ENCODE results near the gene KRTAP10-11. TPM values are rescaled to one million over a fixed set of nuclear protein-coding genes. Genes with fewer than 3 reads are reported as not detected.
"Not testable (repeated sequence)": the region's sequence is repeated elsewhere in the genome, so short reads cannot be mapped to it uniquely, and the experiment has no call there.

Gene KRTAP10-11
- total RNA-seq, 1 donor from 2014 or later = not detected

DNA sequence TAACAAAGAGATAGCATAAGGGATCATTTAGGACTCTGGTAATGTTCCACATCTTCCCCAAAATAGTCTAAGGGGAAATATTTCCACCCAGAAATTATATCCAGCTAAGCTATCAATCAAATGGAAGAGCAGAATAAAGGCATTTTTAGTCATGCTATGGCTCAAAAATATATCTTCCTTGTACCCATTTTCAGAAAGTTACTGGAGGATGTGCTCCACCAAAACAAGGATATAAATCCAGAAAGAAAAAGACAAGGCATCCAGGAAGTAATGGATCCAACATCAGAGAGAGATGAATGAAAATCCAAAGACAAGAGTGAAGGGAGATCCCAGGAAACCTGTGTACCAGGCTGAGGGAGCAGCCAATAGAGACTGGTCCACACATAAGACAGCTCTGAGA, 37.0 kb upstream of the KRTAP10-11 start:
- H3K4me1 Mint-ChIP-seq (ENCODE audit: low read depth, unreplicated experiment) = no peaks in the 10 kb centered on the region
- H3K36me3 Mint-ChIP-seq (ENCODE audit: unreplicated experiment) = peaks cover 37% of the 10 kb centered on the region
- no peak for DNase-seq
- TF ChIP-seq, protein P1, sequence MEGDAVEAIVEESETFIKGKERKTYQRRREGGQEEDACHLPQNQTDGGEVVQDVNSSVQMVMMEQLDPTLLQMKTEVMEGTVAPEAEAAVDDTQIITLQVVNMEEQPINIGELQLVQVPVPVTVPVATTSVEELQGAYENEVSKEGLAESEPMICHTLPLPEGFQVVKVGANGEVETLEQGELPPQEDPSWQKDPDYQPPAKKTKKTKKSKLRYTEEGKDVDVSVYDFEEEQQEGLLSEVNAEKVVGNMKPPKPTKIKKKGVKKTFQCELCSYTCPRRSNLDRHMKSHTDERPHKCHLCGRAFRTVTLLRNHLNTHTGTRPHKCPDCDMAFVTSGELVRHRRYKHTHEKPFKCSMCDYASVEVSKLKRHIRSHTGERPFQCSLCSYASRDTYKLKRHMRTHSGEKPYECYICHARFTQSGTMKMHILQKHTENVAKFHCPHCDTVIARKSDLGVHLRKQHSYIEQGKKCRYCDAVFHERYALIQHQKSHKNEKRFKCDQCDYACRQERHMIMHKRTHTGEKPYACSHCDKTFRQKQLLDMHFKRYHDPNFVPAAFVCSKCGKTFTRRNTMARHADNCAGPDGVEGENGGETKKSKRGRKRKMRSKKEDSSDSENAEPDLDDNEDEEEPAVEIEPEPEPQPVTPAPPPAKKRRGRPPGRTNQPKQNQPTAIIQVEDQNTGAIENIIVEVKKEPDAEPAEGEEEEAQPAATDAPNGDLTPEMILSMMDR (IDR thresholded peaks at IDR 0.05; ENCODE audit: partially characterized antibody, unreplicated experiment) = no peak
- no peak overlapping the region for H3K4me3 Mint-ChIP-seq (ENCODE audit: unreplicated experiment)
- H3K27me3 Mint-ChIP-seq (ENCODE audit: unreplicated experiment) = no peaks in the 10 kb centered on the region
- peaks cover 12% of the 10 kb centered on the region for H3K9me3 Mint-ChIP-seq (ENCODE audit: unreplicated experiment)
- no peak overlapping the region for H3K27ac Mint-ChIP-seq (ENCODE audit: unreplicated experiment)

DNA sequence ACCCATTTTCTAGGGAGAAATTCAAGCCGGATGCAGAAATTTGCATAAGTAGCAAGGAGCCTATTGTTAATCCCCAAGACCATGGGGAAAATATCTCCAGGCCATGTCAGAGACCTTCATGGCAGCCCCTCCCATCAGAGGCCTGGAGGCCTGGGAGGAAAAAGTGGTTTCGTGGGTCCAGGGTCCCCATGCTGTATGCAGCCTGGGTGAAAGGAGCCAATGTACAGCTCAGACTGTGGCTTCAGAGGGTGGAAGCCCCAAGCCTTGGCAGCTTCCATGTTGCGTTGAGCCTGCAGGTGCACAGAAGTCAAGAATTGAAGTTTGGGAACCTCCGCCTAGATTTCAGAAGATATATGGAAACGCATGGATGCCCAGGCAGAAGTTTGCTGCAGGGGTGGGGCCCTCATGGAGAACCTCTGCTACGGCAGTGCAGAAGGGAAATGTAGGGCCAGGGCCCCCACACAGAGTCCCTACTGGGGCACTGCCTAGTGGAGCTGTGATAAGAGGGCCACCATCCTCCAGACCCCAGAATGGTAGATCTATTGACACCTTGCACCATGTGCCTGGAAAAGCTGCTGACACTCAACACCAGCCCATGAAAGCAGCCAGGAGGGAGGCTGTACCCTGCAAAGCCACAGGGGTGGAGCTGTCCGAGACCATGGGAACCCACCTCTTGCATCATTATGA, 35.9 kb upstream of the KRTAP10-11 start:
- not testable (repeated sequence) for DNase-seq; H3K4me3 Mint-ChIP-seq (ENCODE audit: unreplicated experiment); H3K27ac Mint-ChIP-seq (ENCODE audit: unreplicated experiment); H3K27me3 Mint-ChIP-seq (ENCODE audit: unreplicated experiment); H3K4me1 Mint-ChIP-seq (ENCODE audit: low read depth, unreplicated experiment)
- Mint-ChIP-seq H3K9me3 (ENCODE audit: unreplicated experiment) (peaks cover 12% of the 10 kb centered on the region), H3K36me3 (ENCODE audit: unreplicated experiment) (peaks cover 37% of the 10 kb centered on the region)

DNA sequence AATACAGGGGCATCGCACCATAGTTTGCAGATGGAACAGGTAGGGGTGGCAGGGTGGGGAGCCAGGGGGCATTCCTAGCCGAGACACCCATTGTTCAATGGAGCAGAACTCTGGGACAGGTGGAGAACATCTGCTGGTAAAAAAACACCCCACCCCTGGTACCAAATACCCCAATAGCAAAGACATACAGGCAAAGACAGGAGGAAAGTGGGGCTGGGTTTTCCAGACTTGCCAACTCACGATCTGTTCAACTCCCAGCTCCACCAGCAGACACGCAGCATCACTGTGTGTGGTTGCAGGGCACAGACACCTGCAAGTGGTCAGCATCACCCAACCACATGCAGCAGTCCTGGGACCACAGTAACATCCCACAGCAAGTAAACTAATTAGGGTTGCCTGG, 34.7 kb upstream of the KRTAP10-11 start:
- Mint-ChIP-seq H3K27ac (ENCODE audit: unreplicated experiment) (no peak overlapping the region), H3K36me3 (ENCODE audit: unreplicated experiment) (peaks cover 37% of the 10 kb centered on the region), H3K4me1 (ENCODE audit: low read depth, unreplicated experiment) (peaks cover 8% of the 10 kb centered on the region), H3K27me3 (ENCODE audit: unreplicated experiment) (peaks cover 5% of the 10 kb centered on the region), H3K9me3 (ENCODE audit: unreplicated experiment) (peaks cover 12% of the 10 kb centered on the region), H3K4me3 (ENCODE audit: unreplicated experiment) (no peak overlapping the region)
- TF ChIP-seq, protein P1 (IDR thresholded peaks at IDR 0.05; ENCODE audit: partially characterized antibody, unreplicated experiment) = no peak
- no peak for DNase-seq

DNA sequence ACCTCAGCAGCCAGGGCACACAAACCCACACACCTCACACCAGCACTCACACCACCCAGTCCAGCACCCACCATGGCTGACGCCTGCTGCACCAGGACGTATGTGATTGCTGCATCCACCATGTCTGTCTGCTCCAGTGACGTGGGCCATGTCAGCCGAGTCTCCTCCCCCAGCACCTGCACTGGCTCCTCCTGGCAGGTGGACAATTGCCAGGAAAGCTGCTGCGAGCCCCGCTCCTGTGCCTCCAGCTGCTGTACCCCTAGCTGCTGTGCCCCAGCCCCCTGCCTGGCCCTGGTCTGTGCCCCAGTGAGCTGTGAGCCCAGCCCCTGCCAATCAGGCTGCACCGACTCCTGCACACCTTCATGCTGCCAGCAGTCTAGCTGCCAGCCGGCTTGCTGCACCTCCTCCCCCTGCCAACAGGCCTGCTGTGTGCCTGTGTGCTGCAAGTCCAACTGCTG, 34.2 kb upstream of the KRTAP10-11 start, which contains the start of gene KRTAP10-8:
KRTAP10-8 (plus strand) TSS at position 51 of the 458 bp plus-strand sequence; CDS start at position 73, 22 bp downstream.
- no peak within 1 kb of the TSS for H3K27ac Mint-ChIP-seq (ENCODE audit: unreplicated experiment)
- H3K4me3 Mint-ChIP-seq (ENCODE audit: unreplicated experiment) = no peak within 1 kb of the TSS
- H3K4me1 Mint-ChIP-seq (ENCODE audit: low read depth, unreplicated experiment) = peaks cover 10% of the 10 kb centered on the region
- peaks cover 7% of the 10 kb centered on the region for H3K27me3 Mint-ChIP-seq (ENCODE audit: unreplicated experiment)
- no peak for DNase-seq
- TF ChIP-seq, protein P1 (IDR thresholded peaks at IDR 0.05; ENCODE audit: partially characterized antibody, unreplicated experiment) = no peak
- H3K9me3 Mint-ChIP-seq (ENCODE audit: unreplicated experiment) = peaks cover 12% of the 10 kb centered on the region
- H3K36me3 Mint-ChIP-seq (ENCODE audit: unreplicated experiment) = peaks cover 37% of the 10 kb centered on the region

DNA sequence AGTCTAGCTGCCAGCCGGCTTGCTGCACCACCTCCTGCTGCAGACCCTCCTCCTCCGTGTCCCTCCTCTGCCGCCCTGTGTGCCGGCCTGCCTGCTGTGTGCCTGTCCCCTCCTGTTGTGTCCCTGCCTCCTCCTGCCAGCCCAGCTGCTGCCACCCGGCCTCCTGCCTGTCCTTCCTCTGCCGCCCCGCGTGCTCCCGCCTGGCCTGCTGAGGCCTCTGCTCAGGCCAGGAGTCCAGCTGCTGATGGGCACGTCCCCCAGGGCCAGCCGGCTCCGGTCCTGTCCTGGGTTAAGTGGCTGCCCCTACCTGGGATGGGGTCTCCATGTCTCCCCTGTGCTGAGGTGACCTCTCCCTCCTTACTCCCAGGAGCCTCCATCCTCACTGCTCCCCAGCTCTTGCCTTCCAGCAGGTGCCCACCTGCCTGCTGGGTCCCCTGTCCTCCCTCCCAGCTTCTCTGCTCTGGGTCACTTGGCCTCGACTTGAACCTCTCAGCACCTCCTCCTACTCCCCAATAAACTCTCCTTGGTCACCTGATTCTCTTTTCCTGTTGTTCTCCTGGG, 33.5 kb upstream of the KRTAP10-11 start:
- H3K4me1 Mint-ChIP-seq (ENCODE audit: low read depth, unreplicated experiment) = peaks cover 10% of the 10 kb centered on the region
- TF ChIP-seq, protein P1 (IDR thresholded peaks at IDR 0.05; ENCODE audit: partially characterized antibody, unreplicated experiment) = no peak

More for the DNA sequence above, 33.5 kb upstream of the KRTAP10-11 start:
- no peak overlapping the region for H3K27ac Mint-ChIP-seq (ENCODE audit: unreplicated experiment)
- no peak for DNase-seq
- peaks cover 18% of the 10 kb centered on the region for H3K9me3 Mint-ChIP-seq (ENCODE audit: unreplicated experiment)
- peaks cover 31% of the 10 kb centered on the region for H3K36me3 Mint-ChIP-seq (ENCODE audit: unreplicated experiment)
- H3K4me3 Mint-ChIP-seq (ENCODE audit: unreplicated experiment) = no peak overlapping the region
- peaks cover 9% of the 10 kb centered on the region for H3K27me3 Mint-ChIP-seq (ENCODE audit: unreplicated experiment)
